H1 (cell line): ENCODE data around the gene DUSP2. TPM values are rescaled to one million over a fixed set of nuclear protein-coding genes. Genes with fewer than 3 reads are reported as not detected.

Source experiments
- CBX8 ChIP-seq: fragments of 300-800, 300-1000 bp; sonication (generic); IDR thresholded peaks from 2 replicates; pipeline ENCODE4 v1.7.1; 2016; ENCODE audit warnings: low read depth, low read length, borderline replicate concordance
- FOSL1 ChIP-seq: IDR thresholded peaks from 2 replicates; pipeline ENCODE4 v1.6.1; 2011; ENCODE audit warnings: mild to moderate bottlenecking, low read depth, low read length, moderate library complexity; ENCODE audit not compliant: insufficient read depth
- GABPA ChIP-seq: IDR thresholded peaks from 2 replicates; pipeline ENCODE4 v1.6.1; 2011; ENCODE audit warnings: mild to moderate bottlenecking, low read length, moderate library complexity, borderline replicate concordance; ENCODE audit not compliant: insufficient read depth
- HDAC2 ChIP-seq, 2 experiments: fragments of 300-600 bp in 1 of 2; sonication (generic) in 1 of 2; IDR thresholded peaks; 2 replicates each; pipeline ENCODE4 v1.6.1; 2011 to 2012; ENCODE audit warnings: low read depth in 2 of 2, low read length in 2 of 2, mild to moderate bottlenecking in 2 of 2, moderate library complexity in 2 of 2, borderline replicate concordance in 1 of 2, inconsistent platforms in 1 of 2
- JUN ChIP-seq: IDR thresholded peaks from 2 replicates; pipeline ENCODE4 v1.6.1; 2011; ENCODE audit warnings: low read depth, mild to moderate bottlenecking, improper control_type of control experiment, low read length
- MAX ChIP-seq: IDR thresholded peaks from 2 replicates; pipeline ENCODE4 v1.6.1; 2012; ENCODE audit warnings: inconsistent platforms
- RAD21 ChIP-seq, 2 experiments: IDR thresholded peaks in 1 of 2; conservative IDR thresholded peaks in 1 of 2; 2 replicates each; pipeline ENCODE4 v1.6.1; 2011; ENCODE audit warnings: low read depth in 2 of 2, low read length in 2 of 2, improper control_type of control experiment in 1 of 2, inconsistent platforms in 1 of 2, mild to moderate bottlenecking in 1 of 2, moderate library complexity in 1 of 2
- SIX5 ChIP-seq: IDR thresholded peaks from 2 replicates; pipeline ENCODE4 v1.6.1; 2011; ENCODE audit warnings: mild to moderate bottlenecking, low read depth, low read length
- SP1 ChIP-seq: IDR thresholded peaks from 2 replicates; pipeline ENCODE4 v1.6.1; 2011; ENCODE audit warnings: low read depth, low read length
- TAF7 ChIP-seq: optimal IDR thresholded peaks from 2 replicates; pipeline ENCODE3; 2011; ENCODE audit warnings: low read depth, mild to moderate bottlenecking, inconsistent platforms, low read length, moderate library complexity, borderline replicate concordance
- ZNF274 ChIP-seq: IDR thresholded peaks from 2 replicates; pipeline ENCODE4 v1.7.0; 2012; ENCODE audit warnings: low read length, borderline replicate concordance; ENCODE audit errors: extremely low read depth
- polyA plus RNA-seq, 7 experiments: library from polyadenylated mRNA; depleted of rRNA in 3 of 7; stranded (reverse) in 5 of 7; unstranded in 2 of 7; fragments of >200 nt in 5 of 7; fragments of 200-250 nt in 2 of 7; gene quantifications; 1 replicate in 5 of 7; 2 replicates in 1 of 7; 4 replicates in 1 of 7; pipeline versions ENCODE4 v1.2.1 to v1.2.3, GENCODE V29; 2011 to 2013; ENCODE audit warnings: missing spikeins in 2 of 7, mixed read lengths in 2 of 7
- total RNA-seq: library from RNA; stranded (reverse); fragmentation: NEBNext Ultra II Directional; extraction: Animal tissue kit (Norgen Biotek cat#: 25700); gene quantifications from 2 replicates; pipeline ENCODE4 v1.2.1, GENCODE V29; 2021
- TF ChIP-seq, protein P1 (sequence below): IDR thresholded peaks from 2 replicates; pipeline ENCODE4 v1.6.1; 2012; ENCODE audit warnings: low read length, inconsistent platforms

The DUSP2 gene
- total and polyA plus RNA-seq, 2 of the 8 experiments (the other 6 are each of a cell fraction or from before 2014, with no cell fraction given): 10.1 to 10.4 TPM

- no peak for TF ChIP-seq GABPA
- TF ChIP-seq ZNF274: no peak
- no peak for TF ChIP-seq MAX
- TF ChIP-seq RAD21 (IDR thresholded peaks at IDR 0.05 in 1 of 2, conservative IDR thresholded peaks at IDR 0.05 in 1 of 2; ENCODE audit: low read depth in 2 of 2, low read length in 2 of 2): no peak
- TF ChIP-seq, protein P1, sequence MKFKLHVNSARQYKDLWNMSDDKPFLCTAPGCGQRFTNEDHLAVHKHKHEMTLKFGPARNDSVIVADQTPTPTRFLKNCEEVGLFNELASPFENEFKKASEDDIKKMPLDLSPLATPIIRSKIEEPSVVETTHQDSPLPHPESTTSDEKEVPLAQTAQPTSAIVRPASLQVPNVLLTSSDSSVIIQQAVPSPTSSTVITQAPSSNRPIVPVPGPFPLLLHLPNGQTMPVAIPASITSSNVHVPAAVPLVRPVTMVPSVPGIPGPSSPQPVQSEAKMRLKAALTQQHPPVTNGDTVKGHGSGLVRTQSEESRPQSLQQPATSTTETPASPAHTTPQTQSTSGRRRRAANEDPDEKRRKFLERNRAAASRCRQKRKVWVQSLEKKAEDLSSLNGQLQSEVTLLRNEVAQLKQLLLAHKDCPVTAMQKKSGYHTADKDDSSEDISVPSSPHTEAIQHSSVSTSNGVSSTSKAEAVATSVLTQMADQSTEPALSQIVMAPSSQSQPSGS: no peak
- no peak for TF ChIP-seq TAF7
- no peak for TF ChIP-seq SIX5
- TF ChIP-seq FOSL1: no peak
- no peak for TF ChIP-seq JUN
- no peak for TF ChIP-seq CBX8
- no peak for TF ChIP-seq HDAC2 (IDR thresholded peaks at IDR 0.05; ENCODE audit: borderline replicate concordance in 1 of 2, low read depth in 2 of 2, low read length in 2 of 2)
- no peak for TF ChIP-seq SP1
- TF ChIP-seq, all 59 proteins: peak for 0
Measured at GRCh38 chr2:96102596-96103186, 42.5 kb downstream of the DUSP2 start (continued).
